Fibroblast of lung (primary cell): ENCODE results near the gene SAPCD2. TPM values are rescaled to one million over a fixed set of nuclear protein-coding genes. Genes with fewer than 3 reads are reported as not detected.

Source experiments
- DNase-seq, 2 donors: peaks; one replicate each; pipeline versions ENCODE4 v3.0.0 to v3.0.0-alpha.2; 2010; ENCODE audit warnings: low read depth in 2 of 2
- H2AFZ ChIP-seq: 2 replicates; pipeline ENCODE4 v1.5.1; 2012; ENCODE audit warnings: low read length, control low read depth, inconsistent platforms
- H3K27ac ChIP-seq: 2 replicates; pipeline ENCODE4 v1.5.1; 2011; ENCODE audit warnings: low read length, control low read depth; ENCODE audit not compliant: insufficient read depth
- H3K27me3 ChIP-seq: 2 replicates; pipeline ENCODE4 v1.5.1; 2011; ENCODE audit warnings: mild to moderate bottlenecking, low read length; ENCODE audit not compliant: control insufficient read depth, insufficient read depth
- H3K36me3 ChIP-seq: 2 replicates; pipeline ENCODE4 v1.5.1; 2011; ENCODE audit warnings: low read length; ENCODE audit not compliant: control insufficient read depth, insufficient read depth
- H3K4me1 ChIP-seq: 2 replicates; pipeline ENCODE4 v1.5.1; 2011; ENCODE audit warnings: low read length; ENCODE audit not compliant: control insufficient read depth, insufficient read depth; ENCODE audit errors: extremely low read depth
- H3K4me2 ChIP-seq: 2 replicates; pipeline ENCODE4 v1.5.1; 2011; ENCODE audit warnings: low read length, control low read depth; ENCODE audit not compliant: insufficient read depth; ENCODE audit errors: extremely low read depth
- H3K4me3 ChIP-seq, 4 experiments: fragments of 200-600 bp in 1 of 4; sonication (generic) in 1 of 4; replicated peaks in 1 of 4; 2 replicates each; pipeline ENCODE4 v1.5.1; 2011 to 2016; ENCODE audit warnings: low read length in 4 of 4, low read depth in 3 of 4, mild to moderate bottlenecking in 3 of 4, control low read depth in 2 of 4, inconsistent platforms in 1 of 4, mixed read lengths in 1 of 4; ENCODE audit not compliant: insufficient read depth in 1 of 4; ENCODE audit errors: control extremely low read depth in 1 of 4
- H3K79me2 ChIP-seq: 2 replicates; pipeline ENCODE4 v1.5.1; 2012; ENCODE audit warnings: mild to moderate bottlenecking, low read length, inconsistent platforms; ENCODE audit not compliant: control insufficient read depth, insufficient read depth
- H3K9ac ChIP-seq: 2 replicates; pipeline ENCODE4 v1.5.1; 2011; ENCODE audit warnings: mild to moderate bottlenecking, low read length, control low read depth; ENCODE audit not compliant: insufficient read depth
- H3K9me3 ChIP-seq: 2 replicates; pipeline ENCODE4 v1.5.1; 2012; ENCODE audit warnings: low read depth, low read length; ENCODE audit not compliant: control insufficient read depth, insufficient read depth
- H4K20me1 ChIP-seq: 2 replicates; pipeline ENCODE4 v1.5.1; 2011; ENCODE audit warnings: low read length; ENCODE audit not compliant: control insufficient read depth, insufficient read depth; ENCODE audit errors: extremely low read depth
- CTCF ChIP-seq, 2 donors: IDR thresholded peaks in 1 of 2; conservative IDR thresholded peaks in 1 of 2; 1 replicate in 1 of 2; 2 replicates in 1 of 2; pipeline ENCODE4 v1.5.1; 2011 to 2012; ENCODE audit warnings: low read length in 2 of 2, control low read depth in 1 of 2, inconsistent platforms in 1 of 2, low read depth in 1 of 2, mild to moderate bottlenecking in 1 of 2
- EZH2 ChIP-seq: IDR thresholded peaks from 2 replicates; pipeline ENCODE4 v1.5.1; 2012; ENCODE audit warnings: low read length, control low read depth, mild to moderate bottlenecking; ENCODE audit errors: missing control alignments
- polyA plus RNA-seq, 2 donors: library from polyadenylated mRNA; depleted of rRNA in 1 of 2; stranded (reverse) in 1 of 2; unstranded in 1 of 2; fragments of >200 nt; gene quantifications; 2 replicates each; pipeline ENCODE4 v1.2.1, GENCODE V29; 2011 to 2012; ENCODE audit warnings: missing spikeins in 1 of 2
- total RNA-seq: library from RNA; depleted of rRNA; stranded (reverse); fragments of >200 nt; gene quantifications from 2 replicates; pipeline ENCODE4 v1.2.1, GENCODE V29; 2014

SAPCD2 gene
- total and polyA plus RNA-seq, 2 donors (not counting 1 experiment from before 2014, with no cell fraction given), result 0.85 to 2.8 TPM

GRCh38 chr9:137014166-137014565 lies 56.2 kb downstream of the SAPCD2 start:
- no peaks in the 10 kb centered on the region for H3K9me3 ChIP-seq
- no peak for TF ChIP-seq EZH2
- no peak for TF ChIP-seq CTCF (conservative IDR thresholded peaks at IDR 0.05 in 1 of 2, IDR thresholded peaks at IDR 0.05 in 1 of 2; ENCODE audit: low read depth in 1 of 2, low read length in 2 of 2)
- no peak for DNase-seq
- no peak overlapping the region for H3K4me2 ChIP-seq
- no peak overlapping the region for H3K27ac ChIP-seq
- H3K27me3 ChIP-seq, result no peaks in the 10 kb centered on the region
- peaks cover 16% of the 10 kb centered on the region for H3K36me3 ChIP-seq
- H2AFZ ChIP-seq, result no peak overlapping the region
- no peaks in the 10 kb centered on the region for H4K20me1 ChIP-seq
- H3K79me2 ChIP-seq, result no peaks in the 10 kb centered on the region
- H3K4me1 ChIP-seq, result no peaks in the 10 kb centered on the region
- H3K9ac ChIP-seq, result no peak overlapping the region
- no peak overlapping the region for H3K4me3 ChIP-seq

- Histone ChIP-seq H2AFZ (no peak overlapping the region), H3K4me2 (no peak overlapping the region), H3K4me3 (no peak overlapping the region), H3K36me3 (peaks cover 16% of the 10 kb centered on the region), H4K20me1 (no peaks in the 10 kb centered on the region), H3K4me1 (no peaks in the 10 kb centered on the region), H3K27ac (no peak overlapping the region), H3K9ac (no peak overlapping the region), H3K27me3 (no peaks in the 10 kb centered on the region), H3K9me3 (no peaks in the 10 kb centered on the region), H3K79me2 (no peaks in the 10 kb centered on the region)
- no peak for TF ChIP-seq EZH2
- no peak for TF ChIP-seq CTCF (conservative IDR thresholded peaks at IDR 0.05 in 1 of 2, IDR thresholded peaks at IDR 0.05 in 1 of 2; ENCODE audit: low read depth in 1 of 2, low read length in 2 of 2)
- no peak for DNase-seq
These were observed 56.8 kb downstream of the SAPCD2 start for GRCh38 chr9:137013571-137013940.

GRCh38 chr9:137012694-137013570 lies 57.4 kb downstream of the SAPCD2 start:
- Histone ChIP-seq H2AFZ (no peak overlapping the region), H3K4me1 (no peaks in the 10 kb centered on the region), H3K36me3 (peaks cover 16% of the 10 kb centered on the region), H3K4me2 (no peak overlapping the region), H3K9me3 (no peaks in the 10 kb centered on the region), H3K4me3 (no peak overlapping the region), H3K79me2 (no peaks in the 10 kb centered on the region), H3K27ac (no peak overlapping the region), H4K20me1 (no peaks in the 10 kb centered on the region), H3K27me3 (no peaks in the 10 kb centered on the region), H3K9ac (no peak overlapping the region)
- no peak for DNase-seq
- TF ChIP-seq EZH2, result no peak
- TF ChIP-seq CTCF (conservative IDR thresholded peaks at IDR 0.05 in 1 of 2, IDR thresholded peaks at IDR 0.05 in 1 of 2; ENCODE audit: low read depth in 1 of 2, low read length in 2 of 2), result no peak

Other genes with a start within 250 kb of the SAPCD2 start
Only the 30 nearest of the 36 such genes appear.
- 8.0 and 8.4 TPM in 2 replicates for gene TRAF2, start 184.0 kb downstream of the SAPCD2 start, total RNA-seq
- gene TRAF2, start 184.0 kb downstream of the SAPCD2 start, polyA plus RNA-seq, result 3.7 and 4.3 TPM in 2 replicates
- gene FBXW5, start 125.8 kb downstream of the SAPCD2 start, total RNA-seq, result 136 and 166 TPM in 2 replicates
- 31.3 and 39.9 TPM in 2 replicates for gene FBXW5, start 125.8 kb downstream of the SAPCD2 start, polyA plus RNA-seq
- gene C8G, start 125.3 kb downstream of the SAPCD2 start, total RNA-seq, result 1.2 TPM in 1 of 2 replicates, not detected in the other
- gene C8G, start 125.3 kb downstream of the SAPCD2 start, polyA plus RNA-seq, result 0.40 TPM in 1 of 2 replicates, not detected in the other
- gene LCN12, start 118.3 kb downstream of the SAPCD2 start, total RNA-seq, result 0.17 TPM in 1 of 2 replicates, not detected in the other
- gene LCN12, start 118.3 kb downstream of the SAPCD2 start, polyA plus RNA-seq, result 0.02 TPM in 1 of 2 replicates, not detected in the other
- gene PTGDS, start 93.1 kb downstream of the SAPCD2 start, total RNA-seq, result 89.9 and 90.3 TPM in 2 replicates
- gene PTGDS, start 93.1 kb downstream of the SAPCD2 start, polyA plus RNA-seq, result 2.0 and 4.9 TPM in 2 replicates
- 3.3 and 6.3 TPM in 2 replicates for gene LCNL1, start 87.6 kb downstream of the SAPCD2 start, total RNA-seq
- gene LCNL1, start 87.6 kb downstream of the SAPCD2 start, polyA plus RNA-seq, result 0.75 and 1.4 TPM in 2 replicates
- 13.7 and 14.9 TPM in 2 replicates for gene PAXX, start 78.1 kb downstream of the SAPCD2 start, total RNA-seq
- 6.1 and 9.9 TPM in 2 replicates for gene PAXX, start 78.1 kb downstream of the SAPCD2 start, polyA plus RNA-seq
- gene CLIC3, start 74.0 kb downstream of the SAPCD2 start, total RNA-seq, result 1.3 and 3.5 TPM in 2 replicates
- gene CLIC3, start 74.0 kb downstream of the SAPCD2 start, polyA plus RNA-seq, result 0.98 and 1.5 TPM in 2 replicates
- gene ABCA2, start 42.3 kb downstream of the SAPCD2 start, total RNA-seq, result 13.9 and 21.8 TPM in 2 replicates
- 8.5 and 13.4 TPM in 2 replicates for gene ABCA2, start 42.3 kb downstream of the SAPCD2 start, polyA plus RNA-seq
- gene FUT7, start 38.5 kb downstream of the SAPCD2 start, total RNA-seq, result not detected in 2 replicates
- not detected in 2 replicates for gene FUT7, start 38.5 kb downstream of the SAPCD2 start, polyA plus RNA-seq
- gene NPDC1, start 24.4 kb downstream of the SAPCD2 start, total RNA-seq, result 10.5 and 15.7 TPM in 2 replicates
- 9.0 and 12.1 TPM in 2 replicates for gene NPDC1, start 24.4 kb downstream of the SAPCD2 start, polyA plus RNA-seq
- under 0.01 TPM in 2 replicates for gene ENTPD2, start 16.5 kb downstream of the SAPCD2 start, total RNA-seq
- gene ENTPD2, start 16.5 kb downstream of the SAPCD2 start, polyA plus RNA-seq, result not detected in 2 replicates
- 15.7 and 21.1 TPM in 2 replicates for gene UAP1L1, start 7.0 kb upstream of the SAPCD2 start, total RNA-seq
- 16.4 and 17.9 TPM in 2 replicates for gene UAP1L1, start 7.0 kb upstream of the SAPCD2 start, polyA plus RNA-seq
- gene MAN1B1, start 16.4 kb upstream of the SAPCD2 start, total RNA-seq, result 63.2 and 96.6 TPM in 2 replicates
- gene MAN1B1, start 16.4 kb upstream of the SAPCD2 start, polyA plus RNA-seq, result 43.0 and 45.5 TPM in 2 replicates
- 93.0 and 126 TPM in 2 replicates for gene DPP7, start 44.2 kb upstream of the SAPCD2 start, total RNA-seq
- gene DPP7, start 44.2 kb upstream of the SAPCD2 start, polyA plus RNA-seq, result 28.6 and 44.3 TPM in 2 replicates
- under 0.01 TPM in 1 of 2 replicates, not detected in the other for gene GRIN1, start 68.6 kb upstream of the SAPCD2 start, total RNA-seq
- 0.06 and 0.08 TPM in 2 replicates for gene GRIN1, start 68.6 kb upstream of the SAPCD2 start, polyA plus RNA-seq
- not detected in 2 replicates for gene LRRC26, start 99.5 kb upstream of the SAPCD2 start, total RNA-seq
- gene LRRC26, start 99.5 kb upstream of the SAPCD2 start, polyA plus RNA-seq, result not detected in 2 replicates
- gene TMEM210, start 101.5 kb upstream of the SAPCD2 start, total RNA-seq, result not detected in 2 replicates
- not detected in 2 replicates for gene TMEM210, start 101.5 kb upstream of the SAPCD2 start, polyA plus RNA-seq
- gene ANAPC2, start 118.0 kb upstream of the SAPCD2 start, total RNA-seq, result 15.9 and 18.0 TPM in 2 replicates
- 9.1 and 12.3 TPM in 2 replicates for gene ANAPC2, start 118.0 kb upstream of the SAPCD2 start, polyA plus RNA-seq
- 56.3 and 58.3 TPM in 2 replicates for gene SSNA1, start 118.1 kb upstream of the SAPCD2 start, total RNA-seq
- 37.7 and 51.2 TPM in 2 replicates for gene SSNA1, start 118.1 kb upstream of the SAPCD2 start, polyA plus RNA-seq
- gene TPRN, start 130.2 kb upstream of the SAPCD2 start, total RNA-seq, result 5.1 and 5.8 TPM in 2 replicates
- gene TPRN, start 130.2 kb upstream of the SAPCD2 start, polyA plus RNA-seq, result 1.6 and 2.3 TPM in 2 replicates
- 36.2 and 36.3 TPM in 2 replicates for gene TMEM203, start 135.1 kb upstream of the SAPCD2 start, total RNA-seq
- 38.6 and 44.9 TPM in 2 replicates for gene TMEM203, start 135.1 kb upstream of the SAPCD2 start, polyA plus RNA-seq
- 2.6 and 3.1 TPM in 2 replicates for gene NDOR1, start 135.1 kb upstream of the SAPCD2 start, total RNA-seq
- 2.4 and 5.6 TPM in 2 replicates for gene NDOR1, start 135.1 kb upstream of the SAPCD2 start, polyA plus RNA-seq
- gene RNF208, start 151.7 kb upstream of the SAPCD2 start, total RNA-seq, result 0.26 and 0.33 TPM in 2 replicates
- 0.14 and 0.34 TPM in 2 replicates for gene RNF208, start 151.7 kb upstream of the SAPCD2 start, polyA plus RNA-seq
- gene CYSRT1, start 154.6 kb upstream of the SAPCD2 start, total RNA-seq, result 0.51 and 0.66 TPM in 2 replicates
- 0.19 and 0.25 TPM in 2 replicates for gene CYSRT1, start 154.6 kb upstream of the SAPCD2 start, polyA plus RNA-seq
- under 0.01 TPM in 1 of 2 replicates, not detected in the other for gene RNF224, start 156.9 kb upstream of the SAPCD2 start, total RNA-seq
- not detected in 2 replicates for gene RNF224, start 156.9 kb upstream of the SAPCD2 start, polyA plus RNA-seq
- not detected in 2 replicates for gene SLC34A3, start 160.3 kb upstream of the SAPCD2 start, total RNA-seq
- not detected in 2 replicates for gene SLC34A3, start 160.3 kb upstream of the SAPCD2 start, polyA plus RNA-seq
- 106 and 111 TPM in 2 replicates for gene TUBB4B, start 170.7 kb upstream of the SAPCD2 start, total RNA-seq
- 332 and 663 TPM in 2 replicates for gene TUBB4B, start 170.7 kb upstream of the SAPCD2 start, polyA plus RNA-seq
- gene STPG3, start 180.7 kb upstream of the SAPCD2 start, total RNA-seq, result not detected in 2 replicates
- not detected in 2 replicates for gene STPG3, start 180.7 kb upstream of the SAPCD2 start, polyA plus RNA-seq
- gene NELFB, start 184.8 kb upstream of the SAPCD2 start, total RNA-seq, result 40.6 and 50.0 TPM in 2 replicates
- gene NELFB, start 184.8 kb upstream of the SAPCD2 start, polyA plus RNA-seq, result 23.5 and 32.7 TPM in 2 replicates